Measurements from ENCODE around the gene NDEL1.

The NDEL1 gene

GRCh38 chr17:8459831-8460230, 24.1 kb downstream of the NDEL1 start:
- H3K4me1 Mint-ChIP-seq = peaks cover 51% of the 10 kb centered on the region
- H3K9me3 Mint-ChIP-seq = no peaks in the 10 kb centered on the region
- no peak overlapping the region for H3K4me3 Mint-ChIP-seq
- no peak overlapping the region for H3K27ac Mint-ChIP-seq
- ATAC-seq (no peak), DNase-seq (ENCODE audit: low spot score in 2 of 2) (no peak)
- peaks cover 93% of the 10 kb centered on the region for H3K36me3 Mint-ChIP-seq

GRCh38 chr17:8462564-8462963, 26.9 kb downstream of the NDEL1 start:
- no peak overlapping the region for H3K4me3 Mint-ChIP-seq
- no peaks in the 10 kb centered on the region for H3K9me3 Mint-ChIP-seq
- H3K4me1 Mint-ChIP-seq = peaks cover 45% of the 10 kb centered on the region
- peaks cover 88% of the 10 kb centered on the region for H3K36me3 Mint-ChIP-seq
- no peak for DNase-seq (ENCODE audit: low spot score in 2 of 2)
- no peak overlapping the region for H3K27ac Mint-ChIP-seq
- no peak for ATAC-seq

GRCh38 chr17:8463099-8463498, 27.4 kb downstream of the NDEL1 start:
- no peak overlapping the region for H3K4me3 Mint-ChIP-seq

GRCh38 chr17:8464941-8465340, 29.3 kb downstream of the NDEL1 start:
- DNase-seq (ENCODE audit: low spot score in 2 of 2) (no peak), ATAC-seq (no peak)
- H3K9me3 Mint-ChIP-seq = no peaks in the 10 kb centered on the region
- peaks cover 87% of the 10 kb centered on the region for H3K36me3 Mint-ChIP-seq
- H3K4me1 Mint-ChIP-seq = peaks cover 35% of the 10 kb centered on the region
- H3K27ac Mint-ChIP-seq = peak overlapping the region; percentile 62
- H3K4me3 Mint-ChIP-seq = no peak overlapping the region

More at GRCh38 chr17:8463099-8463498, 27.4 kb downstream of the NDEL1 start:
- Mint-ChIP-seq H3K4me1 (peaks cover 39% of the 10 kb centered on the region), H3K36me3 (peaks cover 88% of the 10 kb centered on the region), H3K27ac (peak overlapping the region; percentile 33), H3K9me3 (no peaks in the 10 kb centered on the region)
- DNase-seq (ENCODE audit: low spot score in 2 of 2) = no peak
- ATAC-seq = no peak

GRCh38 chr17:8465356-8465755, 29.7 kb downstream of the NDEL1 start:
- Mint-ChIP-seq H3K4me1 (peaks cover 35% of the 10 kb centered on the region), H3K4me3 (no peak overlapping the region), H3K27ac (peak overlapping the region; percentile 62), H3K36me3 (peaks cover 87% of the 10 kb centered on the region), H3K9me3 (no peaks in the 10 kb centered on the region)
- DNase-seq (ENCODE audit: low spot score in 2 of 2) (no peak), ATAC-seq (no peak)

GRCh38 chr17:8465759-8466158, 30.1 kb downstream of the NDEL1 start:
- Mint-ChIP-seq H3K9me3 (no peaks in the 10 kb centered on the region), H3K27ac (no peak overlapping the region), H3K4me1 (peaks cover 35% of the 10 kb centered on the region), H3K4me3 (no peak overlapping the region), H3K36me3 (peaks cover 87% of the 10 kb centered on the region)
- no peak for ATAC-seq
- no peak for DNase-seq (ENCODE audit: low spot score in 2 of 2)

- DNase-seq (ENCODE audit: low spot score in 2 of 2) = no peak
- Mint-ChIP-seq H3K4me3 (no peak overlapping the region), H3K4me1 (peaks cover 34% of the 10 kb centered on the region), H3K27ac (no peak overlapping the region), H3K36me3 (peaks cover 85% of the 10 kb centered on the region), H3K9me3 (no peaks in the 10 kb centered on the region)
- ATAC-seq = no peak
Observed at GRCh38 chr17:8466456-8466855, 30.8 kb downstream of the NDEL1 start.

- no peaks in the 10 kb centered on the region for H3K9me3 Mint-ChIP-seq
- peaks cover 85% of the 10 kb centered on the region for H3K36me3 Mint-ChIP-seq
- no peak overlapping the region for H3K27ac Mint-ChIP-seq
- no peak for DNase-seq (ENCODE audit: low spot score in 2 of 2)
- H3K4me1 Mint-ChIP-seq = peaks cover 30% of the 10 kb centered on the region
- ATAC-seq = no peak
- H3K4me3 Mint-ChIP-seq = no peak overlapping the region
Observed at GRCh38 chr17:8466873-8467272, 31.2 kb downstream of the NDEL1 start.

GRCh38 chr17:8467527-8467926, 31.8 kb downstream of the NDEL1 start:
- H3K36me3 Mint-ChIP-seq = peaks cover 84% of the 10 kb centered on the region
- DNase-seq (ENCODE audit: low spot score in 2 of 2) (no peak), ATAC-seq (no peak)
- H3K27ac Mint-ChIP-seq = no peak overlapping the region
- peaks cover 29% of the 10 kb centered on the region for H3K4me1 Mint-ChIP-seq
- H3K4me3 Mint-ChIP-seq = no peak overlapping the region
- no peaks in the 10 kb centered on the region for H3K9me3 Mint-ChIP-seq

GRCh38 chr17:8468127-8468526, 32.4 kb downstream of the NDEL1 start:
- no peak overlapping the region for H3K4me3 Mint-ChIP-seq
- DNase-seq (ENCODE audit: low spot score in 2 of 2) (no peak), ATAC-seq (no peak)
- H3K4me1 Mint-ChIP-seq = peaks cover 26% of the 10 kb centered on the region
- H3K36me3 Mint-ChIP-seq = peaks cover 84% of the 10 kb centered on the region
- no peaks in the 10 kb centered on the region for H3K9me3 Mint-ChIP-seq
- H3K27ac Mint-ChIP-seq = no peak overlapping the region

GRCh38 chr17:8468980-8469379, 33.3 kb downstream of the NDEL1 start:
- ATAC-seq = no peak
- Mint-ChIP-seq H3K4me1 (peaks cover 18% of the 10 kb centered on the region), H3K27ac (no peak overlapping the region), H3K4me3 (no peak overlapping the region), H3K36me3 (peaks cover 88% of the 10 kb centered on the region), H3K9me3 (no peaks in the 10 kb centered on the region)
- no peak for DNase-seq (ENCODE audit: low spot score in 2 of 2)

GRCh38 chr17:8469964-8470363, 34.3 kb downstream of the NDEL1 start:
- Mint-ChIP-seq H3K27ac (no peak overlapping the region), H3K36me3 (peaks cover 91% of the 10 kb centered on the region), H3K4me3 (no peak overlapping the region), H3K9me3 (no peaks in the 10 kb centered on the region), H3K4me1 (peaks cover 8% of the 10 kb centered on the region)
- DNase-seq (ENCODE audit: low spot score in 2 of 2) = no peak
- ATAC-seq = no peak

GRCh38 chr17:8470447-8471047, 34.9 kb downstream of the NDEL1 start:
- Mint-ChIP-seq H3K9me3 (no peaks in the 10 kb centered on the region), H3K4me3 (no peak overlapping the region), H3K36me3 (peaks cover 91% of the 10 kb centered on the region), H3K27ac (no peak overlapping the region), H3K4me1 (peaks cover 8% of the 10 kb centered on the region)
- ATAC-seq (no peak), DNase-seq (ENCODE audit: low spot score in 2 of 2) (no peak)

- no peak for DNase-seq (ENCODE audit: low spot score in 2 of 2)
- Mint-ChIP-seq H3K9me3 (no peaks in the 10 kb centered on the region), H3K4me1 (peaks cover 11% of the 10 kb centered on the region), H3K36me3 (peaks cover 89% of the 10 kb centered on the region), H3K27ac (no peak overlapping the region), H3K4me3 (no peak overlapping the region)
- no peak for ATAC-seq
Observed at GRCh38 chr17:8472663-8473062, 37.0 kb downstream of the NDEL1 start.

- Mint-ChIP-seq H3K4me3 (no peak overlapping the region), H3K36me3 (peaks cover 89% of the 10 kb centered on the region), H3K4me1 (peaks cover 11% of the 10 kb centered on the region), H3K27ac (no peak overlapping the region), H3K9me3 (no peaks in the 10 kb centered on the region)
- no peak for ATAC-seq
- no peak for DNase-seq (ENCODE audit: low spot score in 2 of 2)
Observed at GRCh38 chr17:8473451-8474192, 37.9 kb downstream of the NDEL1 start.

- Mint-ChIP-seq H3K27ac (peak overlapping the region; percentile 48), H3K4me1 (peaks cover 11% of the 10 kb centered on the region), H3K4me3 (no peak overlapping the region), H3K36me3 (peaks cover 80% of the 10 kb centered on the region), H3K9me3 (no peaks in the 10 kb centered on the region)
- no peak for ATAC-seq
- no peak for DNase-seq (ENCODE audit: low spot score in 2 of 2)
Observed at GRCh38 chr17:8474826-8475225, 39.1 kb downstream of the NDEL1 start.

Data from stimulated activated effector memory CD8-positive, alpha-beta T cell treated with anti-CD3 and anti-CD28 coated beads, Interleukin-12 subunit alpha, Interleukin-12 subunit beta, amount 100 ng/mL, for 72 hours (primary cell).